Skeletal muscle satellite cell (primary cell): ENCODE data around the gene IRX1.

Experiments used
- H3K27me3 ChIP-seq: 2 replicates; pipeline ENCODE4 v1.7.0; 2013; ENCODE audit warnings: low read length; ENCODE audit not compliant: control insufficient read depth, insufficient read depth
- H3K36me3 ChIP-seq: 2 replicates; pipeline ENCODE4 v1.7.0; 2013; ENCODE audit warnings: mild to moderate bottlenecking, control low read depth, low read length; ENCODE audit not compliant: insufficient read depth
- H3K4me1 ChIP-seq: 2 replicates; pipeline ENCODE4 v1.7.0; 2013; ENCODE audit warnings: low read length; ENCODE audit not compliant: control insufficient read depth, insufficient read depth
- H3K4me2 ChIP-seq: 2 replicates; pipeline ENCODE4 v1.7.0; 2013; ENCODE audit warnings: mild to moderate bottlenecking, low read length
- H3K4me3 ChIP-seq: 2 replicates; pipeline ENCODE4 v1.7.0; 2013; ENCODE audit warnings: low read length
- H3K9ac ChIP-seq: 2 replicates; pipeline ENCODE4 v1.7.0; 2013; ENCODE audit warnings: mild to moderate bottlenecking, low read depth, low read length, moderate library complexity
- H3K9me3 ChIP-seq: replicated peaks from 2 replicates; pipeline ENCODE4 v1.7.0; 2013; ENCODE audit warnings: mild to moderate bottlenecking, control low read depth, low read length

The IRX1 gene

DNA sequence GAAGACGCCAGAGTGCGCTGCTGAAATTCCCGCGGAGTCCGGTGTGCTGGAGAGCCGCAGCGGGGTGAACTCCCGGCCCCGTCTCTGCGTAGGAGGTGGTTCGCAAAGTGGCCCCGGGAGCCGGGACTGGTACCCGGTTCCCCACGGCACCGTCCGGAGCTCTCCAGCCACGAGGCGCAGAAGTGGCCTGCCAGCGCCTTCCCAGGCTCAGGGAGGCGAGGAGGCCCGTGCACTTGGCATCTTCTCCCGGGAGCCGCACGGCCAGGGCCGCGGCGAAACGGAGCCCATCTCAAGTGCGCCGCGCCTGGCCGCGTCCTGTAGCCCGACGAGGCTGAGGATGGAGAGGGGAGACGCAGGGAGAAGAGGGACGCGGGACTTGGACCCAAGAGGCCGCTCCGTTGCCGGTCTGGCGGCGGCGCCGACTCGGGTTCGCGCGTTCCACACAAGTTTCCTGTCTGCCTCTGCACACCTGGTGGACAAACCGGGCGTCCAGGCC, 1.1 kb upstream of the IRX1 start:
- H3K36me3 ChIP-seq = no peaks in the 10 kb centered on the region
- no peak overlapping the region for H3K4me2 ChIP-seq
- H3K4me3 ChIP-seq = no peak overlapping the region
- H3K9ac ChIP-seq = no peak overlapping the region
- no peaks in the 10 kb centered on the region for H3K9me3 ChIP-seq
- H3K27me3 ChIP-seq = peaks cover 38% of the 10 kb centered on the region
- no peaks in the 10 kb centered on the region for H3K4me1 ChIP-seq

DNA sequence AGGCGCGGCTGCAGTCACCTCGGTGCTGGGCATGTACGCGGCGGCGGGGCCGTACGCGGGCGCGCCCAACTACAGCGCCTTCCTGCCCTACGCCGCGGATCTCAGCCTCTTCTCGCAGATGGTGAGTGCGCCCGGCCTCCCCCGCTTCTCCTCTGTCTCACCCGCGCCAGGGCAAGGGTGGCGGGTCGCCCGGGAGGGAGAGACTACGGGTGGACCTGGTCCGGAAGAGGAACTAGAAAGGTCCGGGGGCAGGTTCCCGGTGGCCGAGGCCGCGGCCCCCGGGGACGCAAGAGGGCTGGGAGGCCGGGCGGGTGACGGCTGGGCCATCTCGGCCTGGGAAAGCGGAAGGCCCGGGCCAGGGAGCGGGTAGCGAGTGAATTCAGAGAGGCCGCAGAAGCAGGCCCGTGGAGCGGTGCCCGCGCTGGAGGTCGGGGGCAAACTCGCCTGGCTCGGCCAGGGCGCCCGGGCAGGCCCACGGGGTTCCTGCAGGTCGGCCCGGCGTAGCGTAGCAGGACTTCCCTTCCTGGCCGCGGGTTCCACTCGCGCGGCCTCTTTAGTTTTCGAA, 711 bp downstream of the IRX1 start:
- no peaks in the 10 kb centered on the region for H3K36me3 ChIP-seq
- H3K9ac ChIP-seq = no peak overlapping the region
- no peaks in the 10 kb centered on the region for H3K9me3 ChIP-seq
- peaks cover 45% of the 10 kb centered on the region for H3K27me3 ChIP-seq
- H3K4me2 ChIP-seq = no peak overlapping the region
- H3K4me1 ChIP-seq = no peaks in the 10 kb centered on the region
- H3K4me3 ChIP-seq = no peak overlapping the region

DNA sequence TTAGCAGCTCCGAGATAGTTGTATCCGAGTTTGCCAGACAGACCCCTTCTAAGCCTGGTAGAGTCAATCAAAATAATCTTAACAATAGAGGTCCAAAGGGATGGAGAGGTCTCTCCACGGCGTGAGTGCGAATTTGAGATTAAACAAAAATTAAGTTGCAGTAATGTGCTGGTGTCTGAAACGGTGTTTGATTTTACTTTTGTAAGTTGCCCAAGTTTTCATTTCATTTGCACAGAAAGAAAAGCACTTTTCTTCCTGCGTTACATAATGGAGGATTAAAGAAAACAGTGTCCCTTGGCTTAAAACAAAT, 1.2 kb downstream of the IRX1 start:
- Histone ChIP-seq H3K4me2 (no peak overlapping the region), H3K4me3 (no peak overlapping the region), H3K36me3 (no peaks in the 10 kb centered on the region), H3K4me1 (no peaks in the 10 kb centered on the region), H3K9ac (no peak overlapping the region), H3K27me3 (peaks cover 46% of the 10 kb centered on the region), H3K9me3 (no peaks in the 10 kb centered on the region)

DNA sequence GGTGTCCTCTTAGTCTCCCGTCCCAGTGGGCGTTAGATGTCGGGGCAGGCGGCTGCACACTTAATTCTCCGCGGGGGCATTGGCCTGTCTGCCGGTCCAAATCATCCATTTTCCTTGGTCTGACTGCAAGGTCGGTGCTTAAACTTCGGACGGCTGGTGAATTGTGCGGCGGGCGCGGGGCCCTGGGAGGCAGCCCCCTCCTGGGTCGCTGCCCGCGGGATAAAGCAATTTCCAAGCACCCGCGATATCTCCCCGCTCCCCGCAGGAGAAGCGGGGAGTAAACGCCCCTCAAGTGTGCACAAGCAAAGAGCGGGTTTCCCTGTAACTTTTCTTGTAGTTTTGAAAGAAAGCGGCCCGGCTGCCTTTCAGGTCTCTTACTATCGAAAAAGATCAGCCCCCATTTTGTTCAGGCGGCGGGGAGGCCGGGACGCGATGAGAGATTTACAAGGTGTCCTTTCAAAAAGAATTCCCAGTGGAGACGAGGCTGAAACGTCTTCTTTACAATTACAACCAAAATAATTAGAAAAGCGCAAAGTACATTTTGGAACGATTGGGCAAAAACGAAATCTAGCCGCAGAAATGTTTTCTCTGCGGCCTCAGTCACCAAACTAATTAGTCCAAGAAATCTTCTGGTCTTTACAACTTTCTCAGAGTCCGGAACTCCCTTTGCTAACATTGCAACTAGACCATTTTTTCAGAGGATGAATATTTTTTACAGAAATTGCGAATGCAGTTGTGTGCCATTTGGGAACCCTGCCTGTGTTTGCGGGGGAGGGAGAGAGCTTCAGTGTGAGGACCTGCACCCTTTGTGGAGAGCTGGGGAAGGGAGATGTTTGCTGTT, 1.8 kb downstream of the IRX1 start:
- Histone ChIP-seq H3K36me3 (no peaks in the 10 kb centered on the region), H3K9me3 (no peaks in the 10 kb centered on the region), H3K9ac (no peak overlapping the region), H3K4me3 (no peak overlapping the region), H3K27me3 (peaks cover 52% of the 10 kb centered on the region), H3K4me1 (no peaks in the 10 kb centered on the region), H3K4me2 (no peak overlapping the region)

DNA sequence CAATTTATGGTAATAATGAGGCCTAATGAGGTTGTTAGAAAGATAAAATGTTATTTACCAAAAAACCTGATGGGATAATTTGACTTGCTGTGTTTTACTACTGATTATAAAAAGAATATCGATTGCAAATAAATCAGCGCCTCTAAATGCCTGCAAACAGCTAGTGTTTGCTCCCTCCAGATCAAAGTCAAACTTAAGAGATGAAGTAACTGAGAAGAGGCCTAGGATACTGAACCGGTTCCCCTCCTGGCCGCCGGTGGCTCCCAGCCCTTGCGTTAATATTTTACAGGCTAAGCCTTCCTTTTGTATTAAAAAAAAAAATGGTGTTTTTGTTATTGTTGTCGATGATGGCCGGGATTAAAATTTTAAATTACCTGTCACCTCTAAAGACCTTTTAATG, 2.6 kb downstream of the IRX1 start:
- Histone ChIP-seq H3K4me1 (no peaks in the 10 kb centered on the region), H3K27me3 (peaks cover 49% of the 10 kb centered on the region), H3K9me3 (no peaks in the 10 kb centered on the region), H3K4me2 (no peak overlapping the region), H3K9ac (no peak overlapping the region), H3K4me3 (no peak overlapping the region), H3K36me3 (no peaks in the 10 kb centered on the region)

DNA sequence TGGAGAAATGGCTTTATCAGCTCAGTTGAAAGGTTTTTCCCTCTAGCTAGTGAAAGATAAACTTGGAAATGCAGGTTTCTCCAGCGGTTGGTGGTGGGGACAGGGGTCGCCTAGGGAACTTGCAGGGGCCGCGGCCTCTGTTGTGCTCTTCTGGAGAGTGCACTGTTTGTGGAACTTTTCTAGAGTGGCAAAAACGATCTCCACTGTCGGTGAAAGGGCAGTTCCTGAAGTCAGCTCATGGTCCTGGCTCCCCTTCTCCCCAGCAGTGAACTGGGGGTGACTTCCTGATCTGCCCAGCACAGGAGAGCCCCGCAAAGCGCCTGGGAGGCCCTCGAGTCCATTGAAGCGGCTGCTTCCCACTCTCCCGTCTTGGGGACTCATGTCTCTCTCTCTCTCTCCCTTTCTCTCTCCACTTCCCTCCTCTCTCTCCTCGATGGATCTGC, 3.2 kb downstream of the IRX1 start:
- Histone ChIP-seq H3K9ac (no peak overlapping the region), H3K4me3 (no peak overlapping the region), H3K9me3 (no peaks in the 10 kb centered on the region), H3K27me3 (peaks cover 49% of the 10 kb centered on the region), H3K4me2 (no peak overlapping the region), H3K4me1 (no peaks in the 10 kb centered on the region), H3K36me3 (no peaks in the 10 kb centered on the region)

DNA sequence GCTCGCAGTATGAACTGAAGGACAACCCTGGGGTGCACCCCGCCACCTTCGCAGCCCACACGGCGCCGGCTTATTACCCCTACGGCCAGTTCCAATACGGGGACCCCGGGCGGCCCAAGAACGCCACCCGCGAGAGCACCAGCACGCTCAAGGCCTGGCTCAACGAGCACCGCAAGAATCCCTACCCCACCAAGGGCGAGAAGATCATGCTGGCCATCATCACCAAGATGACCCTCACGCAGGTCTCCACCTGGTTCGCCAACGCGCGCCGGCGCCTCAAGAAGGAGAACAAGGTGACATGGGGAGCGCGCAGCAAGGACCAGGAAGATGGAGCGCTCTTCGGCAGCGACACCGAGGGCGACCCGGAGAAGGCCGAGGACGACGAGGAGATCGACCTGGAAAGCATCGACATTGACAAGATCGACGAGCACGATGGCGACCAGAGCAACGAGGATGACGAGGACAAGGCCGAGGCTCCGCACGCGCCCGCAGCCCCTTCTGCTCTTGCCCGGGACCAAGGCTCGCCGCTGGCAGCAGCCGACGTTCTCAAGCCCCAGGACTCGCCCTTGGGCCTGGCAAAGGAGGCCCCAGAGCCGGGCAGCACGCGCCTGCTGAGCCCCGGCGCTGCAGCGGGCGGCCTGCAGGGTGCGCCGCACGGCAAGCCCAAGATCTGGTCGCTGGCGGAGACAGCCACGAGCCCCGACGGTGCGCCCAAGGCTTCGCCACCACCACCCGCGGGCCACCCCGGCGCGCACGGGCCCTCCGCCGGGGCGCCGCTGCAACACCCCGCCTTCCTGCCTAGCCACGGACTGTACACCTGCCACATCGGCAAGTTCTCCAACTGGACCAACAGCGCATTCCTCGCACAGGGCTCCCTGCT, 3.8 kb downstream of the IRX1 start:
- H3K36me3 ChIP-seq = no peaks in the 10 kb centered on the region
- H3K4me3 ChIP-seq = no peak overlapping the region
- no peaks in the 10 kb centered on the region for H3K4me1 ChIP-seq
- H3K9me3 ChIP-seq = no peaks in the 10 kb centered on the region
- no peak overlapping the region for H3K4me2 ChIP-seq
- H3K9ac ChIP-seq = no peak overlapping the region
- H3K27me3 ChIP-seq = peaks cover 43% of the 10 kb centered on the region

DNA sequence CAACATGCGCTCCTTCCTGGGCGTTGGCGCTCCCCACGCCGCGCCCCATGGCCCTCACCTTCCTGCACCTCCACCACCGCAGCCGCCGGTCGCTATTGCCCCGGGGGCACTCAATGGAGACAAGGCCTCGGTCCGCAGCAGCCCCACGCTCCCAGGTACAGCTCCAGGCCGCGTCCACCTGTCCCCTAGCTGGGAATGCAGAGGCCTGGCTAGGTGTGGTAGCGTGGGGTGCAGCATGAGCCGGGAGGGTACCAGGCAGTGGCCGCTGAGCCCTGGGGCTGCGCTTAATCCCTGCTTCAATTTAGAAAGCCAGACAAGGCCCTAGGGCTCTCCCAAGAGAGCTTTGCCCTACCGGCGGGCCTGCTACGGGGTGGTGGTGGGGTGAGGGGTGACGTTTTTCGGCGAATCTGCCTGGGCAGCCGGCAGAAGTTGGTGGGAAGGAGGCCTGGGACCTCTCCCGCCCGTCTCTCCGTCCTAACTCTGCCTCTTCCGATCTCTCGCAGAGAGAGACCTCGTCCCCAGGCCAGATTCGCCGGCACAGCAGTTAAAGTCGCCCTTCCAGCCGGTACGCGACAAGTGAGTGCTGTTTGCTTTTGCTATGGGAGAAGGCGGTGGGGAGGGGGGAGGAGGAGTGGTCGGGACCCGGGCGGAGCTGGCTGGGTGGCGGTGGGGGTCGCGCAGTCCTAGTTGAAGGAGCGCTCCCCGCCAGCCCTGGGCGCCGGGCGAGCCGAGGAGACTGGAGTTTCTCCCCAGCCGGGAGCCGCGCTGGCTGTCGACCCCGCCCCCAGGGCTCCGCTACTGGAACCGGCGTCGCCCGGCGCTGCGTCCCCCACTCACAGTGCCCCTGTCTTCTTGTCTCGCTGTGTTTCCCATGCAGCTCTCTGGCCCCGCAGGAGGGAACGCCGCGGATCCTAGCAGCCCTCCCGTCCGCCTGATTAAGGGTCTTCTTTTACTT, 4.8 kb downstream of the IRX1 start:
- H3K9me3 ChIP-seq = no peaks in the 10 kb centered on the region
- H3K4me3 ChIP-seq = no peak overlapping the region
- H3K27me3 ChIP-seq = peaks cover 40% of the 10 kb centered on the region
- H3K4me2 ChIP-seq = no peak overlapping the region
- H3K4me1 ChIP-seq = no peaks in the 10 kb centered on the region
- no peak overlapping the region for H3K9ac ChIP-seq
- H3K36me3 ChIP-seq = no peaks in the 10 kb centered on the region

DNA sequence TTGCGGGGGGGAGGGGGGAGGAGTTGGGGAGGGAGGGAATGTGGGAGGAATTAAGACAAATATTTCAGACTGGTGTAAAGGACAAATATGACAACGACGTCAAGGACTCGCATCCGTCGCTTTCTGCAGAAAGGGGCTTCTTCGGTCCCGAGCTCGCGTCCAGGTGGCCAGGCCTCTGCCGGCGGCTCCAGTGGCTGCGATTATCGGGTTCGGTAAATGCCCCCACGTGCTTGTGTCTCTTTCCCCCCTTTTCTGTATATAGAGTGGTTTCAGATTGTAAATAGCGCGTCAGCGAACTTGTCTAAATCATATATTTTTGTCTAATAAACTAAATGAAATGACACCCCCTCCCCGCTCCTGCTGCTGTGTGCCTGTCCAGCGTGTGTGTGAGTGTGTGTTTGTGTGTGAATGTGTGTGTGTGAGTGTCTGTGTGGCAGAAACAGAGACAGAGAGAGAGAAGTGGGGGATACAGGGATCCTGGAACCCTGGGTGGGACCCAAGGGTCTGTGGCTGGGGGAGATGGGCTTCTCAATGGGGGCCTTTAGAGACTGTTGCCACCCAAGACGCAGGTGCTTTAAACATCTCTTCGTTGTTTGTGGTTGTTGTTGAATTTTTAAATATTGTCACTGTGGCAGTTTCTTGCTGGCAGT, 5.6 kb downstream of the IRX1 start:
- H3K4me3 ChIP-seq = no peak overlapping the region
- H3K36me3 ChIP-seq = no peaks in the 10 kb centered on the region
- no peaks in the 10 kb centered on the region for H3K4me1 ChIP-seq
- H3K4me2 ChIP-seq = no peak overlapping the region
- H3K9me3 ChIP-seq = no peaks in the 10 kb centered on the region
- no peak overlapping the region for H3K9ac ChIP-seq
- H3K27me3 ChIP-seq = peaks cover 40% of the 10 kb centered on the region

DNA sequence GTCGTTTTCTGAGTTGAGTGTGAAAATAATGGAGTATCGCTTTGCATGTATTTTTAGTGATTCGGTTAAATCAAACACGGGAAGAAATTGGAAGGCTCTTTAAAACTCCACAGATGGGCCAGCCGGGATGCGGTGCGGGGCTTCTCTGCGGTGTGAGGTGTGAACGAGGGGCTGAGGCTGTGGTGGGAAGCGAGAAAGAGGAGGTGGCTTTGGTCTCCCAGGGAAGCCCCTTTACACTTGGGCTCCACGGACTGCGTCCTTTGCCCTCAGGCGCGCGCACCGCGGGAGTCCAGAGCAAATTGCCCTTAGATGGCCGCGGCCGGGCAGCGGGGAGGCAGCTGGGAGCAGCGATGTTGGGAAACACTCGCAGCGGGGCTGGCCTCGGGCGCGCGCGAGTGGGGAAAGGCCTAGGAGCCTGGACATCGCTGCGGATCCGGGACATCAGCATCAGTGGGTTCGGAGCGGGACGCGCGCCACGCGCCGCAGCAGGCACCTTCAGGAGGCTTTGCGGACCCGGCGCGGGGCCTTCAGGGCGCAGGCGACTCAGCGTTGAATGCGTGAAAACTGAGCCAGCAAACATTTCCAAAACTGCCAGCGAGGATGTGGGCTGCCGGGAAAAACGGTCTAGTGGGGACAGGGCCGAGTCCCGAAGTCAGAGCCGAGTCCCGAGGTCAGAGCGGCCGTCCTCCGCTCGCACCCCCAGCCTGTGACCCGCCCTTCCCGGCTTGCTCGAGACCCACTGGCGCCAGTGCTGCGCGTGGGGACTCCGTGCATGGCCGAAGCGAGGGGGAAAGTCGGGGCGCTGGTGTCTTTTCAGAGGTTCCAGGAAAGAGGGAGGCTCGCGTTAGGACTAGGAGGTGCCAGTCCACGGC, 6.5 kb downstream of the IRX1 start:
- Histone ChIP-seq H3K27me3 (peaks cover 30% of the 10 kb centered on the region), H3K4me3 (no peak overlapping the region), H3K4me1 (no peaks in the 10 kb centered on the region), H3K9me3 (no peaks in the 10 kb centered on the region), H3K9ac (no peak overlapping the region), H3K4me2 (no peak overlapping the region), H3K36me3 (no peaks in the 10 kb centered on the region)
